ENCODE data around the gene RIN1. TPM values are rescaled to one million over a fixed set of nuclear protein-coding genes. Genes with fewer than 3 reads are reported as not detected.

Gene RIN1
- total and polyA plus RNA-seq, 2 of the 13 experiments (the other 11 are each of a cell fraction or from before 2014, with no cell fraction given) = 2.4 to 4.1 TPM

- H3K4me3 ChIP-seq (replicated peaks in 1 of 3; ENCODE audit: insufficient read depth in 1 of 3, low read depth in 2 of 3, low read length in 3 of 3) = no peak overlapping the region
- H3K4me1 ChIP-seq (ENCODE audit: insufficient read depth, low read length) = peaks cover 38% of the 10 kb centered on the region
- no peak for DNase-seq (ENCODE audit: low spot score)
- 97% methylated on average over 6 of the region's 19 CpGs for WGBS (ENCODE audit: low lambda C conversion rate)
- H3K27me3 ChIP-seq (ENCODE audit: control insufficient read depth in 1 of 2, insufficient read depth in 2 of 2, low read length in 2 of 2) = no peaks in the 10 kb centered on the region
- H3K9me3 ChIP-seq (ENCODE audit: low read length) = no peaks in the 10 kb centered on the region
- ATAC-seq = no peak
- H3K36me3 ChIP-seq (replicated peaks in 1 of 2; ENCODE audit: control insufficient read depth in 1 of 2, insufficient read depth in 2 of 2, low read length in 2 of 2) = no peaks in the 10 kb centered on the region; a peak in 1 of 5 replicates
- no peak overlapping the region for H2AFZ ChIP-seq (ENCODE audit: low read length)
- ChIA-PET POLR2A (interaction anchor here (3.6 kb wide), 1 partner anchor 21 kb away, joined by 59 read pairs; no protein-coding TSS in a partner anchor), CTCF (ENCODE audit: low intra/inter-chr PET ratio, low total read pairs) (no interaction called here)
- no peak overlapping the region for H3K27ac ChIP-seq (ENCODE audit: extremely low read length, insufficient read depth, low read length)
- no peak for FAIRE-seq
- H4K20me1 ChIP-seq (ENCODE audit: insufficient read depth, low read length) = no peaks in the 10 kb centered on the region
- in situ Hi-C loops (cut with HindIII; ENCODE audit: extremely low pct_ligation_motif_present, low pct_unique_long_range_greater_than_20kb) (no loop called here), intact Hi-C loops (cut with micrococcal nuclease; ENCODE audit: unreplicated experiment) (no loop called here)
- H3K9ac ChIP-seq (ENCODE audit: insufficient read depth, low read depth, low read length) = no peak overlapping the region
- TF ChIP-seq CENPX (CRISPR knock-in tag; IDR thresholded peaks at IDR 0.05) (no peak), PCBP1 (IDR thresholded peaks at IDR 0.05; ENCODE audit: borderline replicate concordance, low read depth, low read length) (no peak), RBM22 (optimal IDR thresholded peaks at IDR 0.05; ENCODE audit: low read length) (no peak), NFE2 (CRISPR knock-in tag; IDR thresholded peaks at IDR 0.05) (no peak), HOXA3 (CRISPR knock-in tag; IDR thresholded peaks at IDR 0.05) (no peak), ATF6 (CRISPR knock-in tag; conservative IDR thresholded peaks at IDR 0.05) (no peak), TBP (CRISPR knock-in tag; IDR thresholded peaks at IDR 0.05) (no peak), ZNF777 (CRISPR knock-in tag; IDR thresholded peaks at IDR 0.05) (no peak), SMYD3 (CRISPR knock-in tag; IDR thresholded peaks at IDR 0.05) (no peak), TIGD3 (CRISPR knock-in tag; IDR thresholded peaks at IDR 0.05; ENCODE audit: borderline replicate concordance) (no peak), ETV6 (CRISPR knock-in tag; conservative IDR thresholded peaks at IDR 0.05) (no peak), ZZZ3 (CRISPR knock-in tag; IDR thresholded peaks at IDR 0.05; ENCODE audit: borderline replicate concordance) (no peak), GPBP1L1 (CRISPR knock-in tag; IDR thresholded peaks at IDR 0.05) (no peak), RCOR2 (CRISPR knock-in tag; IDR thresholded peaks at IDR 0.05) (no peak), ZNF678 (CRISPR knock-in tag; IDR thresholded peaks at IDR 0.05) (no peak), IRF1 (CRISPR knock-in tag; IDR thresholded peaks at IDR 0.05; ENCODE audit: low read depth) (no peak), NKX3-1 (CRISPR knock-in tag; IDR thresholded peaks at IDR 0.05) (no peak), ZNF329 (CRISPR knock-in tag; IDR thresholded peaks at IDR 0.05; ENCODE audit: low read depth) (no peak), FOXM1 (CRISPR knock-in tag; IDR thresholded peaks at IDR 0.05) (no peak), ZFP1 (CRISPR knock-in tag; IDR thresholded peaks at IDR 0.05) (no peak)
- no TSS peak for BruUV-seq (replicated peaks)
- no peak overlapping the region for H3K4me2 ChIP-seq (ENCODE audit: low read depth, low read length)
- H3K79me2 ChIP-seq (ENCODE audit: insufficient read depth, low read length) = no peaks in the 10 kb centered on the region
Observed at GRCh38 chr11:66333220-66333877, 2.9 kb downstream of the RIN1 start.

Data from HepG2 (cell line).